Measurements from ENCODE around the gene TMIE.

GRCh38 chr3:46660543-46661523, 40.4 kb upstream of the TMIE start:
- TF ChIP-seq EZH2 (IDR thresholded peaks at IDR 0.05; ENCODE audit: borderline replicate concordance, insufficient read depth, low read length, poor library complexity, severe bottlenecking) (no peak), POLR2AphosphoS5 (IDR thresholded peaks at IDR 0.05) (no peak), SMC3 (conservative IDR thresholded peaks at IDR 0.05; ENCODE audit: poor library complexity) (no peak)
- TF ChIP-seq, protein P1, sequence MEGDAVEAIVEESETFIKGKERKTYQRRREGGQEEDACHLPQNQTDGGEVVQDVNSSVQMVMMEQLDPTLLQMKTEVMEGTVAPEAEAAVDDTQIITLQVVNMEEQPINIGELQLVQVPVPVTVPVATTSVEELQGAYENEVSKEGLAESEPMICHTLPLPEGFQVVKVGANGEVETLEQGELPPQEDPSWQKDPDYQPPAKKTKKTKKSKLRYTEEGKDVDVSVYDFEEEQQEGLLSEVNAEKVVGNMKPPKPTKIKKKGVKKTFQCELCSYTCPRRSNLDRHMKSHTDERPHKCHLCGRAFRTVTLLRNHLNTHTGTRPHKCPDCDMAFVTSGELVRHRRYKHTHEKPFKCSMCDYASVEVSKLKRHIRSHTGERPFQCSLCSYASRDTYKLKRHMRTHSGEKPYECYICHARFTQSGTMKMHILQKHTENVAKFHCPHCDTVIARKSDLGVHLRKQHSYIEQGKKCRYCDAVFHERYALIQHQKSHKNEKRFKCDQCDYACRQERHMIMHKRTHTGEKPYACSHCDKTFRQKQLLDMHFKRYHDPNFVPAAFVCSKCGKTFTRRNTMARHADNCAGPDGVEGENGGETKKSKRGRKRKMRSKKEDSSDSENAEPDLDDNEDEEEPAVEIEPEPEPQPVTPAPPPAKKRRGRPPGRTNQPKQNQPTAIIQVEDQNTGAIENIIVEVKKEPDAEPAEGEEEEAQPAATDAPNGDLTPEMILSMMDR (IDR thresholded peaks at IDR 0.05; ENCODE audit: poor library complexity, severe bottlenecking) = no peak
